Endothelial cell of umbilical vein (primary cell): ENCODE measurements around the gene NUP205. TPM values are rescaled to one million over a fixed set of nuclear protein-coding genes. Genes with fewer than 3 reads are reported as not detected.

Source experiments
- BruUV-seq: library from RNA; stranded (reverse); fragments of 400-500 nt; replicated peaks from 2 replicates; lab custom pipeline; 2021; lab: Mats Ljungman, UMichigan
- CTCF ChIA-PET: fragments of 300-600, 350-600 bp; sonication (Branson Sonifier 250); formaldehyde crosslinking; loops from one replicate; lab custom pipeline; 2021; ENCODE audit warnings: antibody characterized with exemption, inconsistent platforms; lab: Charles Lee
- POLR2A ChIA-PET: fragments of 300-600, 350-600 bp; sonication (Branson Sonifier 250); formaldehyde crosslinking; loops from one replicate; lab custom pipeline; 2021; ENCODE audit warnings: antibody characterized with exemption, inconsistent platforms; lab: Charles Lee
- DNase-seq: peaks from one replicate; pipeline ENCODE4 v3.0.0-alpha.2; 2011; ENCODE audit warnings: low read depth, low spot score
- FAIRE-seq: peaks from 2 replicates; lab custom pipeline; 2011; peaks lifted over from hg19 to GRCh38; lab: Jason Lieb, UNC
- H2AFZ ChIP-seq: 2 replicates; pipeline ENCODE4 v1.6.0; 2012; ENCODE audit warnings: low read depth, low read length, control low read depth, inconsistent platforms
- H3K27ac ChIP-seq: 2 replicates; pipeline ENCODE4 v1.5.1; 2011; ENCODE audit warnings: low read depth, mild to moderate bottlenecking, control low read depth, low read length, moderate library complexity; ENCODE audit not compliant: insufficient read depth
- H3K27me3 ChIP-seq, 2 experiments: 2 replicates each; pipeline versions ENCODE4 v1.6.0 to v1.6.1; 2011; ENCODE audit warnings: low read length in 2 of 2, mixed read lengths in 1 of 2; ENCODE audit not compliant: control insufficient read depth in 2 of 2, insufficient read depth in 2 of 2
- H3K36me3 ChIP-seq, 2 experiments: 2 replicates in 1 of 2; 3 replicates in 1 of 2; pipeline ENCODE4 v1.5.1; 2011; ENCODE audit warnings: low read length in 2 of 2, mild to moderate bottlenecking in 1 of 2, moderate library complexity in 1 of 2; ENCODE audit not compliant: control insufficient read depth in 2 of 2, insufficient read depth in 2 of 2; ENCODE audit errors: extremely low read depth in 1 of 2
- H3K4me1 ChIP-seq: 3 replicates; pipeline ENCODE4 v1.5.1; 2011; ENCODE audit warnings: mild to moderate bottlenecking, low read length; ENCODE audit not compliant: control insufficient read depth, insufficient read depth; ENCODE audit errors: extremely low read depth
- H3K4me2 ChIP-seq: 2 replicates; pipeline ENCODE4 v1.6.1; 2011; ENCODE audit warnings: low read length, control low read depth, mixed read lengths; ENCODE audit not compliant: insufficient read depth
- H3K4me3 ChIP-seq, 3 experiments: fragments of 200-600 bp in 1 of 3; sonication (generic), shearing (Covaris generic) in 1 of 3; replicated peaks in 1 of 3; 2 replicates each; pipeline ENCODE4 v1.5.1; 2011 to 2016; ENCODE audit warnings: control low read depth in 3 of 3, low read length in 3 of 3, mild to moderate bottlenecking in 2 of 3, inconsistent platforms in 1 of 3, low read depth in 1 of 3, moderate library complexity in 1 of 3; ENCODE audit not compliant: insufficient read depth in 1 of 3
- H3K79me2 ChIP-seq: 2 replicates; pipeline ENCODE4 v1.6.0; 2012; ENCODE audit warnings: low read length, inconsistent platforms; ENCODE audit not compliant: control insufficient read depth, insufficient read depth
- H3K9ac ChIP-seq: replicated peaks from 2 replicates; pipeline ENCODE3; 2011; ENCODE audit warnings: low read length, control low read depth; ENCODE audit not compliant: insufficient read depth; ENCODE audit errors: extremely low read depth
- H3K9me1 ChIP-seq: replicated peaks from 3 replicates; pipeline ENCODE4 v1.6.0; 2011; ENCODE audit warnings: mild to moderate bottlenecking, low read length; ENCODE audit not compliant: control insufficient read depth, insufficient read depth; ENCODE audit errors: extremely low read depth
- H3K9me3 ChIP-seq: replicated peaks from 2 replicates; pipeline ENCODE4 v1.5.1; 2012; ENCODE audit warnings: low read length, inconsistent platforms; ENCODE audit not compliant: control insufficient read depth, insufficient read depth
- H4K20me1 ChIP-seq: replicated peaks from 2 replicates; pipeline ENCODE3; 2011; ENCODE audit warnings: mild to moderate bottlenecking, low read length; ENCODE audit not compliant: control insufficient read depth, insufficient read depth; ENCODE audit errors: extremely low read depth
- CTCF ChIP-seq, 2 donors: IDR thresholded peaks; 1 replicate in 1 of 2; 2 replicates in 1 of 2; pipeline ENCODE4 v1.5.1; 2011; ENCODE audit warnings: low read length in 2 of 2, mild to moderate bottlenecking in 2 of 2, moderate library complexity in 2 of 2, control low read depth in 1 of 2, inconsistent platforms in 1 of 2, low read depth in 1 of 2; ENCODE audit not compliant: insufficient read depth in 1 of 2; ENCODE audit errors: extremely low read depth in 1 of 2
- EZH2 ChIP-seq: IDR thresholded peaks from 2 replicates; pipeline ENCODE4 v1.6.1; 2012; ENCODE audit warnings: borderline replicate concordance, low read depth, mild to moderate bottlenecking, moderate library complexity, low read length, inconsistent platforms; ENCODE audit not compliant: severe bottlenecking
- FOS ChIP-seq: IDR thresholded peaks from 2 replicates; pipeline ENCODE4 v1.6.1; 2011; ENCODE audit warnings: mild to moderate bottlenecking, low read length, moderate library complexity, borderline replicate concordance; ENCODE audit not compliant: insufficient read depth
- GATA2 ChIP-seq: IDR thresholded peaks from 2 replicates; pipeline ENCODE4 v1.7.0; 2011; ENCODE audit warnings: low read depth, mild to moderate bottlenecking, moderate library complexity, mixed read lengths, low read length; ENCODE audit not compliant: insufficient read length, insufficient read depth
- MYC ChIP-seq: IDR thresholded peaks from one replicate; pipeline ENCODE4 v1.6.1; 2011; ENCODE audit warnings: mild to moderate bottlenecking, low read depth, low read length
- POLR2A ChIP-seq: IDR thresholded peaks from 2 replicates; pipeline ENCODE4 v1.6.1; 2012; ENCODE audit warnings: low read depth, mild to moderate bottlenecking, control low read depth, low read length
- POLR2AphosphoS5 ChIP-seq: IDR thresholded peaks from 2 replicates; pipeline ENCODE4 v1.6.1; 2012; ENCODE audit warnings: low read depth, mild to moderate bottlenecking, control low read depth, low read length, moderate library complexity; ENCODE audit not compliant: insufficient read depth
- dilution Hi-C: fragments of 300-500 bp; cut with MboI; formaldehyde crosslinking; loops from one replicate; pipeline ENCODE4 v1.15.0; 2019; ENCODE audit warnings: low sequenced_read_pairs; ENCODE audit not compliant: extremely low pct_ligation_motif_present
- intact Hi-C: fragments of 100-400 bp; cut with micrococcal nuclease; formaldehyde crosslinking; loops from one replicate; pipeline ENCODE4 v1.10.0; 2022
- polyA plus RNA-seq, 4 experiments: library from polyadenylated mRNA; depleted of rRNA in 3 of 4; stranded (reverse) in 3 of 4; unstranded in 1 of 4; fragments of >200 nt; gene quantifications; 2 replicates each; pipeline versions ENCODE4 v1.2.1 to v1.2.3, GENCODE V29; 2011 to 2012; ENCODE audit warnings: missing spikeins in 1 of 4
- total RNA-seq: library from RNA; stranded (reverse); gene quantifications from 2 replicates; pipeline ENCODE4 v1.2.3, GENCODE V29; 2021

NUP205 gene
- total and polyA plus RNA-seq, 2 donors (not counting 3 experiments of a cell fraction or from before 2014, with no cell fraction given), result 48.8 to 81.3 TPM

- Histone ChIP-seq H3K27me3 (no peaks in the 10 kb centered on the region), H3K4me1 (no peaks in the 10 kb centered on the region), H3K79me2 (no peaks in the 10 kb centered on the region), H3K4me2 (no peak overlapping the region), H3K27ac (no peak overlapping the region), H3K4me3 (no peak overlapping the region), H3K9ac (no peak overlapping the region), H2AFZ (no peak overlapping the region), H4K20me1 (no peaks in the 10 kb centered on the region), H3K9me1 (no peaks in the 10 kb centered on the region), H3K9me3 (no peaks in the 10 kb centered on the region), H3K36me3 (no peaks in the 10 kb centered on the region)
- TF ChIP-seq MYC (no peak), POLR2A (no peak), GATA2 (no peak)
- no peak for DNase-seq
- dilution Hi-C loops, result no loop called here
- FAIRE-seq, result no peak
- intact Hi-C loops, result no loop called here
- BruUV-seq, result no TSS peak
- POLR2A ChIA-PET, result no interaction called here
- CTCF ChIA-PET, result interaction anchor here (0.9 to 1.5 kb wide), 8 partner anchors 8 to 241 kb away, joined by 3 to 4 read pairs (median 4); no protein-coding TSS in a partner anchor
These were observed 35.2 kb upstream of the NUP205 start for GRCh38 chr7:135522509-135522908.

GRCh38 chr7:135523146-135523545 is 34.6 kb upstream of the NUP205 start:
- CTCF ChIA-PET, result interaction anchor here (0.6 to 1.9 kb wide), 9 partner anchors 9 to 249 kb away, joined by 3 to 5 read pairs (median 3); no protein-coding TSS in a partner anchor
- DNase-seq (no peak), FAIRE-seq (no peak)
- Histone ChIP-seq H3K79me2 (no peaks in the 10 kb centered on the region), H3K4me3 (no peak overlapping the region), H4K20me1 (no peaks in the 10 kb centered on the region), H3K9ac (no peak overlapping the region), H3K27ac (no peak overlapping the region), H3K27me3 (no peaks in the 10 kb centered on the region), H2AFZ (no peak overlapping the region), H3K9me3 (no peaks in the 10 kb centered on the region), H3K4me2 (no peak overlapping the region), H3K9me1 (no peaks in the 10 kb centered on the region), H3K36me3 (no peaks in the 10 kb centered on the region), H3K4me1 (no peaks in the 10 kb centered on the region)
- POLR2A ChIA-PET, result no interaction called here
- dilution Hi-C loops, result no loop called here
- TF ChIP-seq GATA2 (no peak), POLR2A (no peak), EZH2 (no peak), POLR2AphosphoS5 (no peak), MYC (no peak), CTCF (IDR thresholded peaks at IDR 0.05; ENCODE audit: extremely low read depth in 1 of 2, insufficient read depth in 1 of 2, low read depth in 1 of 2, low read length in 2 of 2) (no peak), FOS (no peak)
- no TSS peak for BruUV-seq
- intact Hi-C loops, result no loop called here
